Left hindlimb (tissue), 1 donor: ENCODE measurements around the gene KIAA1671.
"Not testable (repeated sequence)": the region's sequence is repeated elsewhere in the genome, so short reads cannot be mapped to it uniquely, and the experiment has no call there.

Experiments used
- DNase-seq: peaks from one replicate; pipeline ENCODE4 v3.0.0-alpha.2; 2018

Gene KIAA1671

DNA sequence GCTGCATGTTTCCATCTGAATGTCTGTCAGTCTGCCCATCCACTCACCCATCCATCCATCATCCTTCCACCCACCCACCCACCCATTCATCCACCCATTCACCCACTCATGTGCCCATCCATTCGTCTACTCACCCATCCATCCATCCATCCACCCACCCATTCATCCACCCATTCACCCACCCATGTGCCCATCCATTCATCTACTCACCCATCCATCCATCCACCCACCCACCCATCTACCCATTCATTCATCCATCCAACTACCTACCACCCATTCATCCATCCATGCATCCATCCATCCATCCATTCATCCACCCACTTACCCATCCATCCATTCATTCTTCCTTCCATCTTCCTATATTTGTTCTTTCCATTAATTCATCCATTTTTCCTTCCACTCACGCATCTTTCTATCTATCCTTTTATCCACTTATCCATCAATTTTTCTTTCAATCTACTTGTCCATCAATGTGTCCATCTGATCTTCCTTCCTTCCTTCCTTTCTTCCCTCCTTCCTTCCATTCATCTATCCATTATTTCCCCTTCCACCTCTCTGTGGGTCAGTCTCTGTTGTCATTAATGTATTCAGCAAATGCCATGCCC is 255.1 kb downstream of the KIAA1671 start:
- no peak for DNase-seq

GRCh38 chr22:25208328-25208727 is 255.8 kb downstream of the KIAA1671 start:
- no peak for DNase-seq

DNA sequence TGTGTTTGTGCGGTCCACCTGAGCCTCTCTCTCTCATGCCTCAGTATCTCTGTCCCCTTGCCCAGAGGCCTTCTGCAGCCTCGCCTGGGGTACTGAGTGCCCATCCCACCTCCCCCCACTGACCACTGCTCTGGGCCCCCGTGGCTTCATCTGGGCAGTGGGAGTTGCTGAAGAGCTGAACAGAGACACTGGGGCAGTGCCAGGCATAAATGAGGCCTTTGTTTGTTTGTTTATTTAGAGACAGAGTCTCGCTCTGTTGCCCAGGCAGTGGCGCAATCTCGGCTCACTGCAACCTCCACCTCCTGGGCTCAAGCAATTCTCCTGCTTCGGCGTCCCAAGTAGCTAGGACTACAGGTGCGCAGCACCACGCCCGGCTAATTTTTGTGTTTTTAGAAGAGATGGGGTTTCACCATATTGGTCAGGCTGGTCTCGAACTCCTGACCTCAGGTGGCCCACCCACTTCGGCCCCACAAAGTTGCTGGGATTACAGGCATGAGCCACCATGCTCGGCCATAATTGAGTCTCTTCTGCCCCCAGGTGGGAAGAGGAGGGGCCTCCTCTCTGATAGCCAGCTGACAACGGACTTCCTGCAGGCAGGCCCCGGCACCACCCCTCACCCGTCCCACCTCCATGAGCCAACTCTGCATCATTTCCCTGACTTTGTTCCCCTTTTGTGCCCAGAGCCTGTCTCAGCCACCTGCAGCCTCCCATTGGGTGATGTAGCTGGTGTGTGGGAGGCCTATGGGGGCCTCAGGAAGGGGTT is 256.4 kb downstream of the KIAA1671 start:
- no peak for DNase-seq

GRCh38 chr22:25210793-25211192 is 258.3 kb downstream of the KIAA1671 start:
- DNase-seq, result no peak

GRCh38 chr22:25212337-25212736 is 259.8 kb downstream of the KIAA1671 start:
- no peak for DNase-seq

DNA sequence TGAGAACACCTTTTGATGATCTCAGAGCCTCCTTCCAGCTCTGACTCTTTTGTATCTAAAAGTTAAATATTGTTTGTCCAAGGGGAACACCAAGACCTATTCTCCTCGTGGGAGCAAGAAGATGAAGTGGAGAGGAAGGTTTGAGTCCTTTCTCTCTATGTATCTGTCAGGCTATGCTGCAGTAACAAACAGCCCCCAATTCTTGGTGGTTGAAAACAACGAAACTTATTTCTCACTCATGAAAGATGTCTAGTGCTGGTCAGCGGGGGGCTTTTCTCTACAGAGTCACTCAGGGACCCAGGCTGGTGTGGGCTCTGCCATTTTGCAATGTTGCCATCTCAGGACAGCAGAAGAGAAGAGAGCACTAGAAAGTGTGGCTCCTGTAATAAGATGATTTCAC is 260.7 kb downstream of the KIAA1671 start:
- no peak for DNase-seq

GRCh38 chr22:25216230-25216629 is 263.7 kb downstream of the KIAA1671 start:
- no peak for DNase-seq

DNA sequence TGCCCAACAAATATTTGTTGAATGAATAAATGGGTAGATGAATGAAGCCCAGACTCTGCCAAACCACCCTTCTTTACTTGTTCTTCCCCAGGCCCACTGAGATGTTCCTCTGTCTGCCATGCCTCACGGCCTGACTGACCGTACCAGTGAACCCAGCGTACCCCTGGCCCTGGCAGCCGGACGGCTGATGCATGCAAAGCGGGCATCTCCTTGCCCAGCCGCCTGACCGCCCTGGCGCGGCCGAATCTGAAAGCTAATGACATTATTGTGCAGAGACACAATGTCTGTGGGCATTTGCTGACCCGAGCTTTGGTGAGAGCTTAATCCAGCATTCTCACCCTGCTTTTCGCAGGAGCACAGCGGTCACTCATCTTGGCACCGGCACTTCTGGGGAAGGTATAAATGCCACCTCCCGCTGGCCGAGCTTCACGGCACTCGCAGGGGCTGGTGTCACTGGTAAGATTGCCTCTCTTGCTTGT is 266.7 kb downstream of the KIAA1671 start, which contains the start of gene CRYBB2:
CRYBB2 (plus strand) TSS at position 429 of the 479 bp plus-strand sequence. CDS start 1,791 bp downstream, outside the sequence.
- DNase-seq, result no peak

DNA sequence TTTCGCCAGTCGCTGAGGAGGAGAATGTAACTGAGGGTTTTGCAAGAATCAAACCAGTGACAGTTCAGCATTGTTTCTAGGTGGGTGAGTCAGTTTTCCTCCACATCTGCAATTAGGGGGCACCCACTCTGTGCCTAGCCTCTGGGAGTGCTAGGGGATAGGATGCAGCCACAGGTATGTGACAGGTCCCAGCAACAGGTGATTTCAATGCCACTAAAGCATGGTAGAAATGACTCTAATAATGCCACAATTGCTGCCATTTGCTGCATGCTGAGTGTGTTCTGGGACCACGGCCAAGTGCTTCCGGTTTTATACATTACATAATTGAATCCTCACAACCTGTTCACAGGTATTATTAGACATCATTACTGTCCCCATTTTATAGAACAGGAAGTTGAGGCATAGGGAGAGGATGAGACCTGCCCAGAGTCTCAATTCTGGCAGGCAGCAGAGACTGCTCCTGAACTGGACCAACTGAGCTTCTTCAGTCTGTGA is 267.5 kb downstream of the KIAA1671 start:
- no peak for DNase-seq

- no peak for DNase-seq
Measured at GRCh38 chr22:25221790-25222189, 269.3 kb downstream of the KIAA1671 start.

- no peak for DNase-seq
Measured at GRCh38 chr22:25223269-25223850, 270.8 kb downstream of the KIAA1671 start.

GRCh38 chr22:25228822-25229221 is 276.3 kb downstream of the KIAA1671 start:
- no peak for DNase-seq

- not testable (repeated sequence) for DNase-seq
Measured at GRCh38 chr22:25230760-25231159, 278.2 kb downstream of the KIAA1671 start.

DNA sequence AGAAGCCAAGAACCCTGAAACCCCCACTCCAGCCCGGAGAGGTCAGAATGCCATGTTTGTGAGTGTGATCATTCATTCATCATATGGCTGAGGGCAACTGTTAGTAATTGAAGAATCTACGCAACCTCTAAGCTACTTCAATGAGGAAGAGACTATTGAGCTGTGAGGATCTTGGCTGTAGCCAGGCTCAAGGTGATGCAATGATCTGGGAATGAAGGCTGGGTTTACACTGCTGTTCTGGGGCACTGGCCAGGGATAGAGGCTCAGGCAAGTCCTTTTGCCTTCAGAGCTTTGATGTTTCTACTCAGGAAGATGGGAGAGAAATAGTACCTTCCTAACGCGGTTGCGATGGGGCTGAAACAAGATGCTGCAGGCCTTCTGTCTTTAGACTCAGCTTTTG is 279.8 kb downstream of the KIAA1671 start:
- no peak for DNase-seq

- DNase-seq, result not testable (repeated sequence)
Measured at GRCh38 chr22:25233706-25234105, 281.2 kb downstream of the KIAA1671 start.

DNA sequence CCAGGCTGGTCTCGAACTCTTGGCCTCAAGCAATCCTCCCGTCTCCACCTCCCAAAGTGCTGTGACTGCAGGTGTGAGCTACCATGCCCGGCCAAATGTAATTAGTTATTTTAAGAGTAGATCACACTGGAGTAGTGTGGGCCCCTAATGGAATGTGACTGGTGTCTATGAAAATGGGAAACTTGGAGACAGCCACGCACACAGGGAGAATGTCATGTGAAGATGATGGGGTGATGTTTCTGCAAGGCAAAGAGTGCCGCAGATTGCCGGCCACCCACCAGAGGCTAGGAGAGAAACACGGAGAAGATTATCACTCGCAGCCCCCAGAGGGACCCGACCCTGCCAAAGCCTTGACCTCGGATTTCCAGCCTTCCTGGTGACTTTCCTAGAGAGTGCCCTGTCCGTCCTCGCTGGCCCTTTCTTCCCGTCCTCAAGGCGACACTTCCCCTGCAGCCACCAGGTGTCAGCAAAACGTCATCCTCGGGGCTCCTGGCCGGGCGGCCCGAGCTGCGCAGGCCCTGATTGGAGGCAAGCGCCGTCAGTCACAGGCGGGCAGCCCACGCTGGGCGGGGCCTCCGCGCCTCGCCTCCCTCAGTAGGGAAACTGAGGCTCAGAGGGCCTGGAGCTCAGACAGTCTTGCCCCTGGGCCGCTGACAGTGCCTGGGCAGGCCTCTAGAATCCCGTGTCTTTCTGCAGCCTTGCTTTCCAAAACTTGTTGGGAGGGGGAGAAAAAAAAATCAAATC is 283.2 kb downstream of the KIAA1671 start:
- peak; percentile 79 for DNase-seq

- DNase-seq, result no peak
Measured at GRCh38 chr22:25236417-25236816, 283.9 kb downstream of the KIAA1671 start.

- DNase-seq, result no peak
Measured at GRCh38 chr22:25237503-25237902, 285.0 kb downstream of the KIAA1671 start.

GRCh38 chr22:25238058-25238457 is 285.5 kb downstream of the KIAA1671 start:
- not testable (repeated sequence) for DNase-seq
